GM23338 (cell line): Measurements from ENCODE around the gene SSNA1. TPM values are rescaled to one million over a fixed set of nuclear protein-coding genes. Genes with fewer than 3 reads are reported as not detected.

Experiments
- ATAC-seq: fragments of 200-7000 bp; cut with Tn5 transposase; 3 replicates; pipeline ENCODE4 v1.9.1; 2020
- DNase-seq: peaks from one replicate; pipeline ENCODE4 v3.0.0-alpha.2; 2015; ENCODE audit warnings: low spot score
- H2AFZ ChIP-seq: fragments of 200-600 bp; sonication (generic); 2 replicates; pipeline ENCODE4 v1.8.0; 2016; ENCODE audit warnings: antibody characterized with exemption, mild to moderate bottlenecking, moderate library complexity
- H3F3A ChIP-seq: fragments of 200-600 bp; sonication (generic); replicated peaks from 2 replicates; pipeline ENCODE4 v1.8.0; 2017; ENCODE audit warnings: antibody characterized with exemption, mixed run types, low read depth
- H3K27ac ChIP-seq: fragments of 200-600 bp; sonication (generic); 2 replicates; pipeline ENCODE4 v1.6.1; 2016; ENCODE audit warnings: low read depth
- H3K27me3 ChIP-seq: fragments of 200-600 bp; sonication (generic); 2 replicates; pipeline ENCODE4 v1.8.0; 2016; ENCODE audit warnings: mild to moderate bottlenecking, mixed run types, moderate library complexity; ENCODE audit not compliant: insufficient read depth
- H3K36me3 ChIP-seq: fragments of 200-600 bp; sonication (generic); 2 replicates; pipeline ENCODE4 v1.8.0; 2016; ENCODE audit warnings: mild to moderate bottlenecking; ENCODE audit not compliant: insufficient read depth
- H3K4me1 ChIP-seq: fragments of 200-600 bp; sonication (generic); 2 replicates; pipeline ENCODE4 v1.8.0; 2016; ENCODE audit warnings: mild to moderate bottlenecking, moderate library complexity; ENCODE audit not compliant: insufficient read depth
- H3K4me2 ChIP-seq: fragments of 200-600 bp; sonication (generic); 2 replicates; pipeline ENCODE4 v1.7.1; 2017; ENCODE audit warnings: mixed run types
- H3K4me3 ChIP-seq: fragments of 200-600 bp; sonication (generic); 2 replicates; pipeline ENCODE4 v1.6.1; 2016; ENCODE audit warnings: mixed run types
- H3K79me2 ChIP-seq: fragments of 200-600 bp; sonication (generic); replicated peaks from 2 replicates; pipeline ENCODE4 v1.8.0; 2017; ENCODE audit warnings: mild to moderate bottlenecking; ENCODE audit not compliant: insufficient read depth
- H3K9me2 ChIP-seq: fragments of 200-600 bp; sonication (generic); 2 replicates; pipeline ENCODE4 v1.8.0; 2017; ENCODE audit not compliant: insufficient read depth
- H4K20me1 ChIP-seq: fragments of 200-600 bp; sonication (generic); replicated peaks from 2 replicates; pipeline ENCODE4 v1.8.0; 2017; ENCODE audit warnings: mild to moderate bottlenecking; ENCODE audit not compliant: insufficient read depth
- H3K27ac Mint-ChIP-seq: 2 replicates; pipeline ENCODE4 v1.8.0; 2020; ENCODE audit warnings: inconsistent platforms, mild to moderate bottlenecking, moderate library complexity, mixed read lengths
- H3K27me3 Mint-ChIP-seq: 3 replicates; pipeline ENCODE4 v1.8.0; 2022; ENCODE audit warnings: low read depth, mild to moderate bottlenecking, moderate library complexity, mixed read lengths, inconsistent platforms; ENCODE audit not compliant: insufficient read depth, poor library complexity
- H3K36me3 Mint-ChIP-seq: 3 replicates; pipeline ENCODE4 v1.8.0; 2021; ENCODE audit warnings: low read depth, mild to moderate bottlenecking, inconsistent platforms, moderate library complexity, mixed read lengths
- H3K4me1 Mint-ChIP-seq: 3 replicates; pipeline ENCODE4 v1.8.0; 2020; ENCODE audit warnings: mild to moderate bottlenecking, inconsistent platforms, mixed read lengths
- H3K4me3 Mint-ChIP-seq: 3 replicates; pipeline ENCODE4 v1.8.0; 2021; ENCODE audit warnings: moderate library complexity, mild to moderate bottlenecking, inconsistent platforms, mixed read lengths
- H3K9me3 Mint-ChIP-seq: 3 replicates; pipeline ENCODE4 v1.8.0; 2020; ENCODE audit warnings: moderate library complexity, mild to moderate bottlenecking, inconsistent platforms, mixed read lengths
- CREB1 ChIP-seq: fragments of 250-450 bp; sonication (Bioruptor Pico); IDR thresholded peaks from 2 replicates; pipeline ENCODE4 v1.5.0; 2020; ENCODE audit warnings: low read depth, mild to moderate bottlenecking, moderate library complexity
- CTCF ChIP-seq, 2 experiments: fragments of 200-600 bp in 1 of 2; sonication (generic) in 1 of 2; conservative IDR thresholded peaks; 2 replicates each; pipeline versions ENCODE4 v1.5.1 to v1.6.1; 2016 to 2017; ENCODE audit warnings: antibody characterized with exemption in 2 of 2, low read depth in 2 of 2, mild to moderate bottlenecking in 2 of 2, moderate library complexity in 1 of 2
- ETS1 ChIP-seq: IDR thresholded peaks from 2 replicates; pipeline ENCODE4 v1.6.1; 2016; ENCODE audit warnings: antibody characterized with exemption
- EZH2 ChIP-seq: fragments of 200-600 bp; sonication (generic); IDR thresholded peaks from one replicate; pipeline ENCODE4 v1.8.0; 2017; ENCODE audit warnings: antibody characterized with exemption, mild to moderate bottlenecking, low read depth; ENCODE audit not compliant: unreplicated experiment
- EZH2phosphoT487 ChIP-seq: fragments of 200-600 bp; sonication (generic); IDR thresholded peaks from one replicate; pipeline ENCODE4 v1.8.1; 2018; ENCODE audit warnings: antibody characterized with exemption; ENCODE audit not compliant: unreplicated experiment
- JUNB ChIP-seq: IDR thresholded peaks from one replicate; pipeline ENCODE4 v1.6.1; 2016; ENCODE audit warnings: antibody characterized with exemption; ENCODE audit not compliant: unreplicated experiment
- POLR2AphosphoS5 ChIP-seq: IDR thresholded peaks from 2 replicates; pipeline ENCODE4 v1.6.1; 2016; ENCODE audit warnings: antibody characterized with exemption, low read depth
- ZNF114 ChIP-seq: fragments of 250-450 bp; sonication (Bioruptor Pico); IDR thresholded peaks from 2 replicates; pipeline ENCODE4 v1.5.0; 2020; ENCODE audit warnings: mild to moderate bottlenecking, moderate library complexity
- ZNF331 ChIP-seq: fragments of 250-450 bp; sonication (Bioruptor Pico); IDR thresholded peaks from 2 replicates; pipeline ENCODE4 v1.5.0; 2020; ENCODE audit warnings: low read depth, mild to moderate bottlenecking, moderate library complexity
- polyA plus RNA-seq: library from polyadenylated mRNA; unstranded; fragments of >200 nt; fragmentation: Nextera tagmentation; extraction: Ambion mirVana; gene quantifications from 2 replicates; pipeline ENCODE4 v1.2.1, GENCODE V29; 2016
- total RNA-seq: library from RNA; depleted of rRNA; stranded (reverse); fragments of >200 nt; shearing (Covaris generic); gene quantifications from 2 replicates; pipeline ENCODE4 v1.2.3, GENCODE V29; 2014
- TF ChIP-seq, protein P1 (sequence below): IDR thresholded peaks from one replicate; pipeline ENCODE4 v1.6.1; 2018; ENCODE audit warnings: antibody characterized with exemption; ENCODE audit not compliant: unreplicated experiment

Gene SSNA1
- total and polyA plus RNA-seq, 2 experiments from 2014 or later = 132 to 154 TPM

- Histone ChIP-seq H3K4me2 (no peak overlapping the region), H3K79me2 (peaks cover 16% of the 10 kb centered on the region), H3K4me3 (no peak overlapping the region), H3K27ac (no peak overlapping the region), H3K4me1 (peaks cover 6% of the 10 kb centered on the region; the same call in 1 of the 2 replicates), H3K36me3 (no peaks in the 10 kb centered on the region), H3K27me3 (no peaks in the 10 kb centered on the region), H4K20me1 (0 out of 2 replicates have a peak, but pooled peaks cover 5% of the 10 kb centered on the region), H3K9me2 (no peaks in the 10 kb centered on the region), H2AFZ (no peak overlapping the region), H3F3A (0 out of 2 replicates have a peak, but pooled peaks cover 4% of the 10 kb centered on the region)
- ATAC-seq = no peak
- DNase-seq = no peak
- no peak for TF ChIP-seq CTCF (conservative IDR thresholded peaks at IDR 0.05; ENCODE audit: low read depth in 2 of 2)
- no peak for TF ChIP-seq ETS1
- no peak for TF ChIP-seq EZH2
- no peak for TF ChIP-seq ZNF114 (CRISPR knock-in tag)
- TF ChIP-seq POLR2AphosphoS5 = no peak
- no peak for TF ChIP-seq JUNB
- no peak for TF ChIP-seq EZH2phosphoT487
- TF ChIP-seq, protein P1, sequence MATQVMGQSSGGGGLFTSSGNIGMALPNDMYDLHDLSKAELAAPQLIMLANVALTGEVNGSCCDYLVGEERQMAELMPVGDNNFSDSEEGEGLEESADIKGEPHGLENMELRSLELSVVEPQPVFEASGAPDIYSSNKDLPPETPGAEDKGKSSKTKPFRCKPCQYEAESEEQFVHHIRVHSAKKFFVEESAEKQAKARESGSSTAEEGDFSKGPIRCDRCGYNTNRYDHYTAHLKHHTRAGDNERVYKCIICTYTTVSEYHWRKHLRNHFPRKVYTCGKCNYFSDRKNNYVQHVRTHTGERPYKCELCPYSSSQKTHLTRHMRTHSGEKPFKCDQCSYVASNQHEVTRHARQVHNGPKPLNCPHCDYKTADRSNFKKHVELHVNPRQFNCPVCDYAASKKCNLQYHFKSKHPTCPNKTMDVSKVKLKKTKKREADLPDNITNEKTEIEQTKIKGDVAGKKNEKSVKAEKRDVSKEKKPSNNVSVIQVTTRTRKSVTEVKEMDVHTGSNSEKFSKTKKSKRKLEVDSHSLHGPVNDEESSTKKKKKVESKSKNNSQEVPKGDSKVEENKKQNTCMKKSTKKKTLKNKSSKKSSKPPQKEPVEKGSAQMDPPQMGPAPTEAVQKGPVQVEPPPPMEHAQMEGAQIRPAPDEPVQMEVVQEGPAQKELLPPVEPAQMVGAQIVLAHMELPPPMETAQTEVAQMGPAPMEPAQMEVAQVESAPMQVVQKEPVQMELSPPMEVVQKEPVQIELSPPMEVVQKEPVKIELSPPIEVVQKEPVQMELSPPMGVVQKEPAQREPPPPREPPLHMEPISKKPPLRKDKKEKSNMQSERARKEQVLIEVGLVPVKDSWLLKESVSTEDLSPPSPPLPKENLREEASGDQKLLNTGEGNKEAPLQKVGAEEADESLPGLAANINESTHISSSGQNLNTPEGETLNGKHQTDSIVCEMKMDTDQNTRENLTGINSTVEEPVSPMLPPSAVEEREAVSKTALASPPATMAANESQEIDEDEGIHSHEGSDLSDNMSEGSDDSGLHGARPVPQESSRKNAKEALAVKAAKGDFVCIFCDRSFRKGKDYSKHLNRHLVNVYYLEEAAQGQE = no peak
- TF ChIP-seq CREB1 (CRISPR knock-in tag) = no peak
- no peak for TF ChIP-seq ZNF331 (CRISPR knock-in tag)
- Mint-ChIP-seq H3K4me1 (peaks cover 3% of the 10 kb centered on the region), H3K36me3 (peaks cover 21% of the 10 kb centered on the region), H3K27ac (no peak overlapping the region), H3K9me3 (no peaks in the 10 kb centered on the region), H3K4me3 (no peak overlapping the region), H3K27me3 (peaks cover 8% of the 10 kb centered on the region)
These were observed 5.6 kb upstream of the SSNA1 start for GRCh38 chr9:137182836-137183235.
